Neural cell (in vitro differentiated cells): ENCODE data around the gene SH3PXD2A. TPM values are rescaled to one million over a fixed set of nuclear protein-coding genes. Genes with fewer than 3 reads are reported as not detected.

Source experiments
- H2AFZ ChIP-seq: fragments of 200-600, 300-800 bp; sonication (generic), shearing (Covaris generic); 2 replicates; pipeline ENCODE4 v1.6.0; 2014; ENCODE audit warnings: low read depth, mild to moderate bottlenecking, antibody characterized with exemption, low read length, moderate library complexity
- H3F3A ChIP-seq: fragments of 200-600 bp; shearing (Covaris generic); 2 replicates; pipeline ENCODE4 v1.6.1; 2016; ENCODE audit warnings: mild to moderate bottlenecking, moderate library complexity, mixed read lengths, antibody characterized with exemption, low read length; ENCODE audit not compliant: insufficient read depth, poor library complexity, severe bottlenecking
- H3K27ac ChIP-seq: fragments of 200-600, 300-800 bp; sonication (generic), shearing (Covaris generic); 2 replicates; pipeline ENCODE4 v1.5.1; 2014; ENCODE audit warnings: mild to moderate bottlenecking, low read length, moderate library complexity
- H3K27me3 ChIP-seq: fragments of 300-800, 200-600 bp; sonication (generic), shearing (Covaris generic); 2 replicates; pipeline ENCODE4 v1.6.0; 2014; ENCODE audit warnings: mild to moderate bottlenecking, low read depth, low read length, moderate library complexity; ENCODE audit not compliant: insufficient read depth
- H3K36me3 ChIP-seq: fragments of 300-800, 200-600 bp; sonication (generic), shearing (Covaris generic); 2 replicates; pipeline ENCODE4 v1.5.1; 2014; ENCODE audit warnings: mild to moderate bottlenecking, antibody characterized with exemption, low read length, moderate library complexity; ENCODE audit not compliant: insufficient read depth
- H3K4me2 ChIP-seq: fragments of 300-800, 200-600 bp; sonication (generic), shearing (Covaris generic); 2 replicates; pipeline ENCODE4 v1.6.0; 2014; ENCODE audit warnings: mild to moderate bottlenecking, low read length
- H3K4me3 ChIP-seq: fragments of 300-800, 200-600 bp; sonication (generic), shearing (Covaris generic); 2 replicates; pipeline ENCODE4 v1.5.1; 2014; ENCODE audit warnings: mild to moderate bottlenecking, low read length, moderate library complexity
- H3K79me2 ChIP-seq: fragments of 200-600 bp; shearing (Covaris generic); replicated peaks from 2 replicates; pipeline ENCODE4 v1.6.0; 2014; ENCODE audit warnings: mild to moderate bottlenecking, low read length, moderate library complexity; ENCODE audit not compliant: insufficient read depth
- H3K9ac ChIP-seq: fragments of 300-800, 200-600 bp; sonication (generic), shearing (Covaris generic); 2 replicates; pipeline ENCODE4 v1.6.1; 2016; ENCODE audit warnings: mild to moderate bottlenecking, low read length, mixed read lengths
- H3K9me2 ChIP-seq: fragments of 200-600 bp; shearing (Covaris generic); 2 replicates; pipeline ENCODE4 v1.6.1; 2016; ENCODE audit warnings: mild to moderate bottlenecking, low read length, mixed read lengths; ENCODE audit not compliant: insufficient read depth
- H3K9me3 ChIP-seq: fragments of 200-600, 300-800 bp; sonication (generic), shearing (Covaris generic); 2 replicates; pipeline ENCODE4 v1.6.1; 2016; ENCODE audit warnings: mild to moderate bottlenecking, mixed run types, low read length, moderate library complexity, mixed read lengths
- H4K20me1 ChIP-seq: fragments of 200-600 bp; shearing (Covaris generic); 2 replicates; pipeline ENCODE4 v1.6.1; 2016; ENCODE audit warnings: mild to moderate bottlenecking, mixed run types; ENCODE audit not compliant: insufficient read depth
- EP300 ChIP-seq: fragments of 450-650 bp; conservative IDR thresholded peaks from 2 replicates; pipeline ENCODE4 v1.6.1; 2014; ENCODE audit warnings: antibody characterized with exemption, mild to moderate bottlenecking, moderate library complexity; ENCODE audit not compliant: poor library complexity, severe bottlenecking
- EZH2 ChIP-seq: fragments of 200-600, 300-800 bp; shearing (Covaris generic), sonication (generic); IDR thresholded peaks from 2 replicates; pipeline ENCODE4 v1.6.1; 2014; ENCODE audit warnings: antibody characterized with exemption, low read length, borderline replicate concordance, mild to moderate bottlenecking; ENCODE audit not compliant: insufficient read depth, poor library complexity, severe bottlenecking
- MXI1 ChIP-seq: fragments of 450-650 bp; conservative IDR thresholded peaks from 2 replicates; pipeline ENCODE4 v1.6.1; 2014; ENCODE audit warnings: antibody characterized with exemption, mild to moderate bottlenecking; ENCODE audit not compliant: poor library complexity, severe bottlenecking
- POLR2AphosphoS5 ChIP-seq: IDR thresholded peaks from 2 replicates; pipeline ENCODE4 v1.6.1; 2012
- RAD21 ChIP-seq: fragments of 450-650 bp; conservative IDR thresholded peaks from 2 replicates; pipeline ENCODE4 v1.6.1; 2014; ENCODE audit warnings: antibody characterized with exemption, mild to moderate bottlenecking, moderate library complexity
- SMC3 ChIP-seq: fragments of 450-650 bp; conservative IDR thresholded peaks from 2 replicates; pipeline ENCODE4 v1.6.1; 2014; ENCODE audit warnings: antibody characterized with exemption, mild to moderate bottlenecking, moderate library complexity; ENCODE audit not compliant: poor library complexity
- TAF1 ChIP-seq: IDR thresholded peaks from 2 replicates; pipeline ENCODE4 v1.6.1; 2012; ENCODE audit warnings: low read depth
- polyA plus RNA-seq: library from polyadenylated mRNA; depleted of rRNA; stranded (reverse); fragments of >200 nt; gene quantifications from 2 replicates; pipeline ENCODE4 v1.2.3, GENCODE V29; 2014
- TF ChIP-seq, protein P1 (sequence below): IDR thresholded peaks from 2 replicates; pipeline ENCODE4 v1.6.1; 2012; ENCODE audit warnings: borderline replicate concordance
- TF ChIP-seq, protein P2 (sequence below): fragments of 450-650 bp; IDR thresholded peaks from 2 replicates; pipeline ENCODE4 v1.5.1; 2014; ENCODE audit warnings: antibody characterized with exemption, mild to moderate bottlenecking, moderate library complexity; ENCODE audit not compliant: poor library complexity, severe bottlenecking

Gene SH3PXD2A
- polyA plus RNA-seq, 1 donor from 2014 or later, result 5.2 TPM

DNA sequence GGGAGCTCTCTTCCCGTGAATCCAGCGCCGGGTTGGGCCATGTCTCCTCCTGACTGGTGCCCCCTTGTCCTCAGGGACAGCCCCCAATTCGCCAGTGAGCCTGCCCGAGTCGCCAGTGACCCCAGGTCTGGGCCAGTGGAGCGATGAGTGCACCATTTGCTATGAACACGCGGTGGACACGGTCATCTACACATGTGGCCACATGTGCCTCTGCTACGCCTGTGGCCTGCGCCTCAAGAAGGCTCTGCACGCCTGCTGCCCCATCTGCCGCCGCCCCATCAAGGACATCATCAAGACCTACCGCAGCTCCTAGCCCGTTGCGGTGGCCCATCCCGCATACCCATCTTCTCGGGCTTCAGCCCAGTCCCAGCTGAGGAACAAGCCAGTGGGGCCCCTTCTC, 265.3 kb downstream of the SH3PXD2A start:
- no peak for TF ChIP-seq POLR2AphosphoS5
- TF ChIP-seq MXI1, result no peak
- TF ChIP-seq, protein P1, sequence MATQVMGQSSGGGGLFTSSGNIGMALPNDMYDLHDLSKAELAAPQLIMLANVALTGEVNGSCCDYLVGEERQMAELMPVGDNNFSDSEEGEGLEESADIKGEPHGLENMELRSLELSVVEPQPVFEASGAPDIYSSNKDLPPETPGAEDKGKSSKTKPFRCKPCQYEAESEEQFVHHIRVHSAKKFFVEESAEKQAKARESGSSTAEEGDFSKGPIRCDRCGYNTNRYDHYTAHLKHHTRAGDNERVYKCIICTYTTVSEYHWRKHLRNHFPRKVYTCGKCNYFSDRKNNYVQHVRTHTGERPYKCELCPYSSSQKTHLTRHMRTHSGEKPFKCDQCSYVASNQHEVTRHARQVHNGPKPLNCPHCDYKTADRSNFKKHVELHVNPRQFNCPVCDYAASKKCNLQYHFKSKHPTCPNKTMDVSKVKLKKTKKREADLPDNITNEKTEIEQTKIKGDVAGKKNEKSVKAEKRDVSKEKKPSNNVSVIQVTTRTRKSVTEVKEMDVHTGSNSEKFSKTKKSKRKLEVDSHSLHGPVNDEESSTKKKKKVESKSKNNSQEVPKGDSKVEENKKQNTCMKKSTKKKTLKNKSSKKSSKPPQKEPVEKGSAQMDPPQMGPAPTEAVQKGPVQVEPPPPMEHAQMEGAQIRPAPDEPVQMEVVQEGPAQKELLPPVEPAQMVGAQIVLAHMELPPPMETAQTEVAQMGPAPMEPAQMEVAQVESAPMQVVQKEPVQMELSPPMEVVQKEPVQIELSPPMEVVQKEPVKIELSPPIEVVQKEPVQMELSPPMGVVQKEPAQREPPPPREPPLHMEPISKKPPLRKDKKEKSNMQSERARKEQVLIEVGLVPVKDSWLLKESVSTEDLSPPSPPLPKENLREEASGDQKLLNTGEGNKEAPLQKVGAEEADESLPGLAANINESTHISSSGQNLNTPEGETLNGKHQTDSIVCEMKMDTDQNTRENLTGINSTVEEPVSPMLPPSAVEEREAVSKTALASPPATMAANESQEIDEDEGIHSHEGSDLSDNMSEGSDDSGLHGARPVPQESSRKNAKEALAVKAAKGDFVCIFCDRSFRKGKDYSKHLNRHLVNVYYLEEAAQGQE, result no peak
- TF ChIP-seq TAF1, result no peak
- no peak for TF ChIP-seq SMC3
- no peak for TF ChIP-seq RAD21
- TF ChIP-seq EP300, result no peak
- TF ChIP-seq, protein P2, sequence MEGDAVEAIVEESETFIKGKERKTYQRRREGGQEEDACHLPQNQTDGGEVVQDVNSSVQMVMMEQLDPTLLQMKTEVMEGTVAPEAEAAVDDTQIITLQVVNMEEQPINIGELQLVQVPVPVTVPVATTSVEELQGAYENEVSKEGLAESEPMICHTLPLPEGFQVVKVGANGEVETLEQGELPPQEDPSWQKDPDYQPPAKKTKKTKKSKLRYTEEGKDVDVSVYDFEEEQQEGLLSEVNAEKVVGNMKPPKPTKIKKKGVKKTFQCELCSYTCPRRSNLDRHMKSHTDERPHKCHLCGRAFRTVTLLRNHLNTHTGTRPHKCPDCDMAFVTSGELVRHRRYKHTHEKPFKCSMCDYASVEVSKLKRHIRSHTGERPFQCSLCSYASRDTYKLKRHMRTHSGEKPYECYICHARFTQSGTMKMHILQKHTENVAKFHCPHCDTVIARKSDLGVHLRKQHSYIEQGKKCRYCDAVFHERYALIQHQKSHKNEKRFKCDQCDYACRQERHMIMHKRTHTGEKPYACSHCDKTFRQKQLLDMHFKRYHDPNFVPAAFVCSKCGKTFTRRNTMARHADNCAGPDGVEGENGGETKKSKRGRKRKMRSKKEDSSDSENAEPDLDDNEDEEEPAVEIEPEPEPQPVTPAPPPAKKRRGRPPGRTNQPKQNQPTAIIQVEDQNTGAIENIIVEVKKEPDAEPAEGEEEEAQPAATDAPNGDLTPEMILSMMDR, result no peak
- no peak for TF ChIP-seq EZH2

DNA sequence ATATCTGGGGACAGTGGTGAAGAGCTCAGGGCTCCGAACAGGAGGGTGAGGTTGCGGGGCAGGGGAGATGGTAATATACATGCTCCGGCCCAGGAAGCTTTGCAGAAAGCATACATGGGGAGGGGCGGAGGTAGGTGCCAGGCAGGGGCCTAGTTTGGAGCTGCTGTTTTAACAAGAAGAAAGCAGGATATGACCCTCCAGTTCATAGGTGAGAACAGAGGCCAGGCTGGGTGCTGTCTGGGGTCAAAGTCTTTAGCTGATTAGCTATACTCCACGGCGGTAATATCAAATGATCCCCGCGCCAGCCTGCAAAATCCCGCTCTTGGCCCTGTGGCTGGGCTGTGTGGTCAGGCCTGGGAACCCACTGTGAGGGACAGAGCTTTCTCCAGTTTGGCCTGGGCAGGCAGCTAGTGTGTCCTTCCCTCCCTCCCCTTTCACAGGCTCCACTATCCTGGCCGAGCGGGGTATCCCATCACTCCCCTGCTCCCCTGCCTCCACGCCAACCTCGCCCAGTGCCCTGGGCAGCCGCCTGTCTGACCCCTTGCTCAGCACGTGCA, 266.2 kb downstream of the SH3PXD2A start:
- H2AFZ ChIP-seq, result no peak overlapping the region
- TF ChIP-seq RAD21 (no peak), SMC3 (no peak), MXI1 (no peak), POLR2AphosphoS5 (no peak), EP300 (no peak), EZH2 (no peak), TAF1 (no peak)
- TF ChIP-seq, protein P1, result no peak
- TF ChIP-seq, protein P2, result no peak

More for the DNA sequence above, 265.3 kb downstream of the SH3PXD2A start:
- Histone ChIP-seq H3K4me2 (no peak overlapping the region), H4K20me1 (no peaks in the 10 kb centered on the region), H3K36me3 (no peaks in the 10 kb centered on the region), H3K27me3 (no peaks in the 10 kb centered on the region), H3K9me2 (no peaks in the 10 kb centered on the region), H3K27ac (no peak overlapping the region), H2AFZ (no peak overlapping the region), H3K79me2 (no peaks in the 10 kb centered on the region), H3K9ac (no peak overlapping the region), H3K4me3 (no peak overlapping the region), H3F3A (no peaks in the 10 kb centered on the region), H3K9me3 (no peaks in the 10 kb centered on the region)

More for the DNA sequence above, 266.2 kb downstream of the SH3PXD2A start:
- Histone ChIP-seq H3K9me3 (no peaks in the 10 kb centered on the region), H3K27me3 (no peaks in the 10 kb centered on the region), H3K4me2 (no peak overlapping the region), H3K27ac (no peak overlapping the region), H4K20me1 (no peaks in the 10 kb centered on the region), H3F3A (no peaks in the 10 kb centered on the region), H3K36me3 (no peaks in the 10 kb centered on the region), H3K9ac (no peak overlapping the region), H3K4me3 (no peak overlapping the region), H3K9me2 (no peaks in the 10 kb centered on the region), H3K79me2 (no peaks in the 10 kb centered on the region)
